Psoas muscle (tissue), 8 donors: ENCODE data around the gene RHOBTB1. TPM values are rescaled to one million over a fixed set of nuclear protein-coding genes. Genes with fewer than 3 reads are reported as not detected.
A peak's percentile ranks its signal among the peaks of the same experiment; 100 is the strongest.

Source experiments
- ATAC-seq, 4 donors: fragments of 200-7000 bp; cut with Tn5 transposase; one replicate each; pipeline ENCODE4 v1.9.1; 2020; ENCODE audit warnings: moderate library complexity in 3 of 4, mild to moderate bottlenecking in 2 of 4
- DNase-seq, 2 donors: peaks; one replicate each; pipeline ENCODE4 v3.0.0-alpha.2; 2020
- H3K27ac ChIP-seq: fragments of 200-600 bp; one replicate; pipeline ENCODE4 v1.8.0; 2022
- H3K27me3 ChIP-seq, 3 donors: fragments of 200-600 bp in 1 of 3; one replicate each; pipeline versions ENCODE4 v1.6.1 to v1.8.0; 2013 to 2022; ENCODE audit warnings: low read length in 2 of 3, mild to moderate bottlenecking in 2 of 3, moderate library complexity in 1 of 3; ENCODE audit not compliant: insufficient read depth in 3 of 3
- H3K36me3 ChIP-seq, 2 donors: fragments of 200-600 bp in 1 of 2; one replicate each; pipeline versions ENCODE4 v1.6.1 to v1.8.0; 2013 to 2022; ENCODE audit warnings: low read depth in 1 of 2, mild to moderate bottlenecking in 1 of 2, moderate library complexity in 1 of 2; ENCODE audit not compliant: insufficient read depth in 1 of 2
- H3K4me1 ChIP-seq: fragments of 200-600 bp; one replicate; pipeline ENCODE4 v1.8.0; 2022
- H3K4me3 ChIP-seq: fragments of 200-600 bp; one replicate; pipeline ENCODE4 v1.8.0; 2022; ENCODE audit warnings: mild to moderate bottlenecking
- H3K9me3 ChIP-seq: fragments of 200-600 bp; one replicate; pipeline ENCODE4 v1.8.0; 2022
- WGBS, 3 donors: extraction: QIAGEN DNeasy Blood & Tissue Kit; methylation state at CpG; one replicate each; pipeline versions ENCODE4 v1.1.6 to v1.1.7; 2013; 5-methylcytosine and 5-hydroxymethylcytosine counted together
- intact Hi-C, 2 donors: fragments of 100-400 bp; cut with DNase I; formaldehyde crosslinking; loops; one replicate each; pipeline versions ENCODE4 v1.11.0 to v1.14.2; 2022
- polyA plus RNA-seq, 3 donors: library from polyadenylated mRNA; stranded (reverse); fragments of 200-250 nt; gene quantifications; one replicate each; pipeline ENCODE4 v1.2.3, GENCODE V29; 2013
- total RNA-seq, 4 donors: library from RNA; stranded (reverse); fragmentation: NEBNext Ultra II Directional in 2 of 4; extraction: Animal tissue kit (Norgen Biotek cat#: 25700) in 2 of 4; gene quantifications; one replicate each; pipeline versions ENCODE4 v1.2.1 to v1.2.4, GENCODE V29; 2021 to 2023
- TF ChIP-seq, protein P1 (sequence below): fragments of 200-600 bp; IDR thresholded peaks from one replicate; pipeline ENCODE4 v1.8.0; 2022; ENCODE audit warnings: antibody characterized with exemption
- donor health status: healthy with polysubstance abuse.
- donor health status: DM: no; HTN: no; CAD: no; lungs with moderate emphysema.
- donor health status: Bipolar disorder and iron deficiency.
- donor health status: healthy.
- donor health status: DM: yes; HTN: yes; CAD: no.
- donor health status: DM: no; HTN: no; CAD: no.
- donor health status: DM: no; HTN: no; CAD: no.
- donor health status: DM: yes; HTN: yes; CAD: no.

The RHOBTB1 gene
- total and polyA plus RNA-seq, 7 donors: 1.8 to 47.4 (median 23.6) TPM

- no peak for ATAC-seq
- intact Hi-C loops: no loop called here
Measured at GRCh38 chr10:60906411-60906810, 37.6 kb downstream of the RHOBTB1 start.

GRCh38 chr10:60905580-60905979 lies 38.4 kb downstream of the RHOBTB1 start:
- peak; percentile 39 to 77 for DNase-seq
- no peaks in the 10 kb centered on the region for H3K9me3 ChIP-seq
- peaks cover 91% of the 10 kb centered on the region for H3K4me1 ChIP-seq
- WGBS, 3 donors: 23 to 49% (median 29%) methylated on average over 4 of the region's 4 CpGs
- H3K4me3 ChIP-seq: no peak overlapping the region
- peak overlapping the region; percentile 95 for H3K27ac ChIP-seq
- intact Hi-C loops: no loop called here
- TF ChIP-seq, protein P1, sequence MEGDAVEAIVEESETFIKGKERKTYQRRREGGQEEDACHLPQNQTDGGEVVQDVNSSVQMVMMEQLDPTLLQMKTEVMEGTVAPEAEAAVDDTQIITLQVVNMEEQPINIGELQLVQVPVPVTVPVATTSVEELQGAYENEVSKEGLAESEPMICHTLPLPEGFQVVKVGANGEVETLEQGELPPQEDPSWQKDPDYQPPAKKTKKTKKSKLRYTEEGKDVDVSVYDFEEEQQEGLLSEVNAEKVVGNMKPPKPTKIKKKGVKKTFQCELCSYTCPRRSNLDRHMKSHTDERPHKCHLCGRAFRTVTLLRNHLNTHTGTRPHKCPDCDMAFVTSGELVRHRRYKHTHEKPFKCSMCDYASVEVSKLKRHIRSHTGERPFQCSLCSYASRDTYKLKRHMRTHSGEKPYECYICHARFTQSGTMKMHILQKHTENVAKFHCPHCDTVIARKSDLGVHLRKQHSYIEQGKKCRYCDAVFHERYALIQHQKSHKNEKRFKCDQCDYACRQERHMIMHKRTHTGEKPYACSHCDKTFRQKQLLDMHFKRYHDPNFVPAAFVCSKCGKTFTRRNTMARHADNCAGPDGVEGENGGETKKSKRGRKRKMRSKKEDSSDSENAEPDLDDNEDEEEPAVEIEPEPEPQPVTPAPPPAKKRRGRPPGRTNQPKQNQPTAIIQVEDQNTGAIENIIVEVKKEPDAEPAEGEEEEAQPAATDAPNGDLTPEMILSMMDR: no peak
- no peaks in the 10 kb centered on the region for H3K27me3 ChIP-seq
- peak; percentile 29 to 67 (median 52) for ATAC-seq
- peaks cover 0 to 38% of the 10 kb centered on the region in 2 donors for H3K36me3 ChIP-seq

More at GRCh38 chr10:60906411-60906810, 37.6 kb downstream of the RHOBTB1 start:
- WGBS, 3 donors: 47 to 85% (median 50%) methylated on average over 2 of the region's 2 CpGs
- TF ChIP-seq, protein P1: no peak
- Histone ChIP-seq H3K4me1 (peaks cover 91% of the 10 kb centered on the region), H3K9me3 (no peaks in the 10 kb centered on the region), H3K36me3 (peaks cover 0 to 40% of the 10 kb centered on the region in 2 donors), H3K4me3 (no peak overlapping the region), H3K27ac (peak overlapping the region; percentile 95), H3K27me3 (no peaks in the 10 kb centered on the region)
- no peak for DNase-seq

DNA sequence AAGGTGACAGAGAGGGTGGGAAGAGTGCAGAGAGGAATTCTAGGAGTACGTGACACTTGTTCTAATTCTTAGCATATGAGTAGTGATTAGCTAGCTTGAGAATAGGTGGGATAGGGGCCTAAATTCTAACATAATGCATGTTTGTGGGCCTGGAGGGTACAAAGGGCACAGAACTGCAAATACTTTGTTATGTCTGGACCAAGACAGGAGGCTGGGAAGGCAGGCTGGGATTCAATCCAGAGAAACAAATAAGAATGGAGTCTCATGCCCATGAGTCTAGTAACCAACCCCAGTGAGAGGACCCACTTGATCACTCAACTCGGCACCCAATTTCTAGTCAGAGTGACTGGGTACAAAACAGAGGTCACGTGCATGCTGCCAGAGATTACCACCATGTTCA lies 40.9 kb downstream of the RHOBTB1 start:
- intact Hi-C loops: loop anchor here in 1 of 2 donors (5.0 kb wide), 1 partner anchor 39 kb away; the partner anchor contains the start of gene RHOBTB1
- 62 to 93% (median 73%) methylated on average over 3 of the region's 3 CpGs for WGBS, 3 donors
- Histone ChIP-seq H3K4me3 (no peak overlapping the region), H3K27me3 (no peaks in the 10 kb centered on the region), H3K4me1 (peaks cover 72% of the 10 kb centered on the region), H3K9me3 (no peaks in the 10 kb centered on the region), H3K27ac (peak overlapping the region; percentile 95), H3K36me3 (peaks cover 0 to 30% of the 10 kb centered on the region in 2 donors)
- DNase-seq (no peak), ATAC-seq (no peak)
- TF ChIP-seq, protein P1: no peak

DNA sequence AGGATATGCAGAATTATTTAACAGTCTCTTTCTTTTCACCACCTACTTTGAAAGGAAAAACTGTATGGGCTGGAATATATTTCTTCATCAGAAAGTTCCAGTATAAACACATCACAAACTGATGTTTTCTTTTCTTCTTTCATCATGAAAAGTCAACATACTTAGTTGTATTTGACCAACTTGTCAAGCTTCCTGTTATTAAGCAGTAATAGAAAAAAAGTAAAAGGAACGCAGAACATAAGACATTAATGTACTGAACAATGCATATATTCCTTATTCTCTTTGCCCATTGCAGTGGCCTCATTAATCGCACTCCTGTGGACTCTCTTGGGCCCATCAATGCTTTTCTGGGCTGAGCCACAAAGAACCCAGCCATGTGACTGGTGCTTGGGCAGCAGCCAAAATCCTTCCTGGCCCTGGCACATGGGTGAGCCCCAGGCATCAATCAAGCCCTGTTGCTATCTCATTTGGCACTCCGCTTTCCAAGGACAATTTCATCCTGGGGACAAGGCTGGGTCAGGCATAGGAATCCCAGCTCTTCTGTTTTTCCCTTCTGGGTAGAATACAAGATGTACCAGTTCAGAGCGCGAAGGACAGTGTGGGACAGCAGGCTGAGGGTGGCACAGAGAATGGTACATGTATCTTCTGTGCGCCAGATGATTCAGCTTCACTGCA lies 42.3 kb downstream of the RHOBTB1 start:
- intact Hi-C loops: loop anchor here in 1 of 2 donors (5.0 kb wide), 1 partner anchor 41 kb away; the partner anchor contains the start of gene RHOBTB1
- TF ChIP-seq, protein P1: no peak
- Histone ChIP-seq H3K4me1 (peaks cover 69% of the 10 kb centered on the region), H3K9me3 (no peaks in the 10 kb centered on the region), H3K36me3 (peaks cover 0 to 23% of the 10 kb centered on the region in 2 donors), H3K27ac (peak overlapping the region; percentile 95), H3K4me3 (no peak overlapping the region), H3K27me3 (no peaks in the 10 kb centered on the region)
- WGBS, 3 donors: 41 to 52% (median 47%) methylated on average over 6 of the region's 6 CpGs
- DNase-seq (peak; percentile 60 to 92), ATAC-seq (peak; percentile 85 to 95 (median 92))
